Mesothelial cell of epicardium (in vitro differentiated cells): ENCODE measurements around the gene MAML2. TPM values are rescaled to one million over a fixed set of nuclear protein-coding genes. Genes with fewer than 3 reads are reported as not detected.

Source experiments
- DNase-seq, 2 experiments: peaks; one replicate each; pipeline ENCODE4 v3.0.0; 2021; ENCODE audit warnings: low spot score in 2 of 2; ENCODE audit not compliant: unreplicated experiment in 2 of 2
- H3K27ac Mint-ChIP-seq: 2 replicates; pipeline ENCODE4 v1.8.0; 2021; ENCODE audit warnings: mixed read lengths
- H3K27me3 Mint-ChIP-seq: 2 replicates; pipeline ENCODE4 v1.8.0; 2021; ENCODE audit warnings: low read depth, mixed read lengths
- H3K36me3 Mint-ChIP-seq: 2 replicates; pipeline ENCODE4 v1.8.0; 2021; ENCODE audit warnings: mixed read lengths
- H3K4me1 Mint-ChIP-seq: 2 replicates; pipeline ENCODE4 v1.8.0; 2021; ENCODE audit warnings: mixed read lengths
- H3K4me3 Mint-ChIP-seq: 2 replicates; pipeline ENCODE4 v1.8.0; 2021; ENCODE audit warnings: mild to moderate bottlenecking, moderate library complexity, mixed read lengths
- H3K9me3 Mint-ChIP-seq: 2 replicates; pipeline ENCODE4 v1.8.0; 2021; ENCODE audit warnings: mixed read lengths
- CTCF ChIP-seq: fragments of 200-600 bp; sonication (generic); IDR thresholded peaks from one replicate; pipeline ENCODE4 v1.5.0; 2021; ENCODE audit warnings: antibody characterized with exemption; ENCODE audit not compliant: unreplicated experiment
- total RNA-seq: library from RNA; stranded (reverse); gene quantifications from 3 replicates; pipeline ENCODE4 v1.2.1, GENCODE V29; 2021

MAML2 gene
- total RNA-seq, 1 donor from 2014 or later = 38.3 TPM

GRCh38 chr11:96123301-96123700 lies 219.7 kb downstream of the MAML2 start:
- Mint-ChIP-seq H3K27ac (peak overlapping the region; percentile 47), H3K9me3 (no peaks in the 10 kb centered on the region)
- TF ChIP-seq CTCF = no peak

DNA sequence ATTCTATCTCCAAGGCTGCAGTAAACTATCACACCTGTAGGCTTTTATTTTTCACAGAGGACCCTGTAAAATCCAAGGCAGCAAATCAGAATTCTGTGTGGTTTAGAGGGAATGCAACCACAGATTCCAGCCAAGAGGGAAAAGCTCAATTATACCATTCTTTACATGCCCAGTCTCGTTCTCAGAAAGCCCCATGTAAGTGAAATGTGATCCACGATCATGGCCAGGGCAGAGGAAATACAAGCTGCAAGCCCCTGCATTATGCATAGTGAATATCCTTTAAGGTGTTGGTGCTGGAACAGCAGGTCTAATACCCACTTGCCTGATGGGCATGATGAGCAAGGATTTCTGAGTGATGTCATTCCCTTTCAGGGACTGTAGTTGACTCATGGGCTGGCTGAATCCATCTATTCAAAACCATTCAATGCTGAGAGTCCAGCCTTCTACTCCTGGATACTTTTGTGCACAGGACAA lies 220.4 kb downstream of the MAML2 start:
- no peaks in the 10 kb centered on the region for H3K27me3 Mint-ChIP-seq
- no peaks in the 10 kb centered on the region for H3K9me3 Mint-ChIP-seq
- no peak for DNase-seq
- H3K4me1 Mint-ChIP-seq = peaks cover 26% of the 10 kb centered on the region
- TF ChIP-seq CTCF = peak; percentile 43
- H3K4me3 Mint-ChIP-seq = no peak overlapping the region
- H3K36me3 Mint-ChIP-seq = no peaks in the 10 kb centered on the region
- H3K27ac Mint-ChIP-seq = peak overlapping the region; percentile 83

More at GRCh38 chr11:96123301-96123700, 219.7 kb downstream of the MAML2 start:
- Mint-ChIP-seq H3K4me3 (no peak overlapping the region), H3K36me3 (no peaks in the 10 kb centered on the region), H3K4me1 (peaks cover 27% of the 10 kb centered on the region), H3K27me3 (no peaks in the 10 kb centered on the region)
- no peak for DNase-seq

- no peak for DNase-seq
- no peaks in the 10 kb centered on the region for H3K27me3 Mint-ChIP-seq
- H3K36me3 Mint-ChIP-seq = peaks cover 1% of the 10 kb centered on the region
- TF ChIP-seq CTCF = no peak
- H3K4me1 Mint-ChIP-seq = peaks cover 33% of the 10 kb centered on the region
- H3K9me3 Mint-ChIP-seq = no peaks in the 10 kb centered on the region
- H3K27ac Mint-ChIP-seq = no peak overlapping the region
- H3K4me3 Mint-ChIP-seq = no peak overlapping the region
Measured at GRCh38 chr11:96119211-96119610, 223.8 kb downstream of the MAML2 start.

- no peak overlapping the region for H3K27ac Mint-ChIP-seq
- H3K4me1 Mint-ChIP-seq = peaks cover 40% of the 10 kb centered on the region
- DNase-seq = no peak
- no peak for TF ChIP-seq CTCF
- H3K27me3 Mint-ChIP-seq = no peaks in the 10 kb centered on the region
- H3K36me3 Mint-ChIP-seq = peaks cover 1% of the 10 kb centered on the region
- no peaks in the 10 kb centered on the region for H3K9me3 Mint-ChIP-seq
- no peak overlapping the region for H3K4me3 Mint-ChIP-seq
Measured at GRCh38 chr11:96116376-96116775, 226.6 kb downstream of the MAML2 start.

DNA sequence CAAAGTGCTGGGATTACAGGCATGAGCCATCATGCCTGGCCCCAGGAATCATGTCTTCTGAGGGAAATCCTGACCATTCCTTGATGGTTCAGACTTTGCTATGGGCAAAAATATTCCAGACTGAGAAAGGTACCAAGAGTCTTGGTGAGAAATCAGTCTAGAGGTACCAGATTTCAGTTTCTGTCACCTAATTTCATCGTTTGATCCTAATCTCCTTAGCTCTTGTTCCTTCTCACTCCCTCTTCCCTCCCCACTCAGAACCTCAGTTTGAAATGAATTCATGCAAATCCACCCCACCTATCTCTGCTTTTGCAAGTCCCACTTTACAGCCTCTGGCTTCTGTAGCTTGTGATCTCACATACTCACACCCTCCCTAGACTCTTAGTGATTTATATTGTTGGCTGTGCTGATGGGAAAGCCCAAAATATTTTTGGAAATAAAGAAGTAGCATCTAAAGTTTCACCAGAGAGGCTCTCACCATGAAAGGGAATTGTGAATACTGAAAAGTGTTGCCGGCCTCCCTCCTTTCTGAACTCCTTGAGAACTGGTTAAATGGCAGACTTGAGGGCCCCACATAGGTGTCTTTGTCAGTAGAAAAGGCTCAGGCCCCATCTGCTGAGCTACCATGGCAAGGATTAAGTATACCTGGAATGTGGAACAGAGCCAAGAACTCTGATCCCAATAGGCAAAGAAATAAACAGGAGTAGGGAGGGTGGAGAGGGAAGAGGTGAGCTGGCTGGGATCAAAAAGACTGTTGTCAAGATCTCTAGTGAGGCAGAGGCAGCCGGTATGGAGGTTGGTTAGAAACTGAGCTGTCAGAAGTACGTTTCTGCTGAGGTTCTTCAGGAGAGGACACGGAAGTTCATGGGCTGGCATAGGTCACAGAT lies 228.6 kb downstream of the MAML2 start:
- TF ChIP-seq CTCF = no peak
- H3K9me3 Mint-ChIP-seq = no peaks in the 10 kb centered on the region
- H3K27ac Mint-ChIP-seq = peak overlapping the region; percentile 97
- H3K27me3 Mint-ChIP-seq = no peaks in the 10 kb centered on the region
- no peak overlapping the region for H3K4me3 Mint-ChIP-seq
- DNase-seq = no peak
- peaks cover 1% of the 10 kb centered on the region for H3K36me3 Mint-ChIP-seq
- H3K4me1 Mint-ChIP-seq = peaks cover 52% of the 10 kb centered on the region
